Stomach (tissue), 4 donors: ENCODE data around the gene NUDT16L1.

ENCODE experiments used
- CTCF ChIP-seq, 7 experiments: fragments of 450-650 bp in 4 of 7; fragments of 200-600 bp in 3 of 7; sonication (generic) in 3 of 7; IDR thresholded peaks; one replicate each; pipeline ENCODE4 v1.5.1; 2016 to 2019; ENCODE audit warnings: antibody characterized with exemption in 7 of 7, control low read depth in 2 of 7, mild to moderate bottlenecking in 1 of 7
- POLR2AphosphoS5 ChIP-seq, 3 donors: sonication (generic); formaldehyde crosslinking; IDR thresholded peaks; one replicate each; pipeline ENCODE4 v1.6.1; 2016; ENCODE audit warnings: antibody characterized with exemption in 3 of 3

- no peak for TF ChIP-seq CTCF (IDR thresholded peaks at IDR 0.05)
- TF ChIP-seq POLR2AphosphoS5 (IDR thresholded peaks at IDR 0.05): no peak
Measured at GRCh38 chr16:4681471-4682083, 11.8 kb upstream of the NUDT16L1 start.
